B cell (primary cell): ENCODE data around the gene GALNT4. TPM values are rescaled to one million over a fixed set of nuclear protein-coding genes. Genes with fewer than 3 reads are reported as not detected.

Source experiments
- ATAC-seq: fragments of 200-7000 bp; cut with Tn5 transposase; one replicate; pipeline ENCODE4 v1.10.0; 2021; ENCODE audit warnings: low read depth, mild to moderate bottlenecking, moderate number of reproducible peaks, moderate library complexity
- CTCF ChIA-PET: fragments of 350-600 bp; sonication (Branson Sonifier 250); formaldehyde crosslinking; loops from one replicate; lab custom pipeline; 2021; ENCODE audit warnings: antibody characterized with exemption, inconsistent platforms; lab: Charles Lee
- POLR2A ChIA-PET: fragments of 350-600 bp; sonication (Branson Sonifier 250); formaldehyde crosslinking; loops from one replicate; lab custom pipeline; 2021; ENCODE audit warnings: antibody characterized with exemption; lab: Charles Lee
- DNase-seq: peaks from one replicate; pipeline ENCODE4 v3.0.0; 2013
- H2AFZ ChIP-seq: 2 replicates; pipeline ENCODE4 v1.6.1; 2012; ENCODE audit warnings: mild to moderate bottlenecking, low read depth, low read length; ENCODE audit not compliant: insufficient read depth, poor library complexity, severe bottlenecking
- H3K27ac ChIP-seq, 2 donors: 1 replicate in 1 of 2; 2 replicates in 1 of 2; pipeline ENCODE4 v1.5.1; 2012 to 2013; ENCODE audit warnings: low read length in 2 of 2, mild to moderate bottlenecking in 2 of 2, moderate library complexity in 1 of 2
- H3K27me3 ChIP-seq, 4 experiments: fragments of 200-600 bp in 1 of 4; sonication (generic) in 1 of 4; replicated peaks in 1 of 4; 1 replicate in 2 of 4; 2 replicates in 2 of 4; pipeline versions ENCODE4 v1.6.1 to v1.7.0; 2013 to 2016; ENCODE audit warnings: low read length in 3 of 4, mild to moderate bottlenecking in 2 of 4, mixed read lengths in 1 of 4, moderate library complexity in 1 of 4; ENCODE audit not compliant: insufficient read depth in 4 of 4, control insufficient read depth in 3 of 4; ENCODE audit errors: control extremely low read depth in 1 of 4
- H3K36me3 ChIP-seq, 2 experiments: replicated peaks in 1 of 2; 1 replicate in 1 of 2; 2 replicates in 1 of 2; pipeline versions ENCODE4 v1.6.1 to v1.7.1; 2013; ENCODE audit warnings: low read length in 1 of 2; ENCODE audit not compliant: insufficient read depth in 2 of 2, control insufficient read depth in 1 of 2; ENCODE audit errors: control extremely low read depth in 1 of 2, extremely low read depth in 1 of 2
- H3K4me1 ChIP-seq, 2 donors: fragments of 200-600 bp in 1 of 2; sonication (generic) in 1 of 2; 1 replicate in 1 of 2; 2 replicates in 1 of 2; pipeline versions ENCODE4 v1.5.1 to v1.6.1; 2013 to 2017; ENCODE audit warnings: low read length in 2 of 2; ENCODE audit not compliant: control insufficient read depth in 2 of 2, insufficient read depth in 2 of 2
- H3K4me2 ChIP-seq: replicated peaks from 2 replicates; pipeline ENCODE3; 2012; ENCODE audit warnings: mild to moderate bottlenecking, low read depth, low read length; ENCODE audit not compliant: poor library complexity, severe bottlenecking
- H3K4me3 ChIP-seq, 5 experiments: fragments of 200-600 bp in 1 of 5; sonication (generic) in 1 of 5; 1 replicate in 3 of 5; 2 replicates in 2 of 5; pipeline versions ENCODE4 v1.5.1 to v1.7.0; 2011 to 2016; ENCODE audit warnings: low read length in 4 of 5, mild to moderate bottlenecking in 4 of 5, low read depth in 2 of 5, control low read depth in 1 of 5, moderate library complexity in 1 of 5; ENCODE audit not compliant: insufficient read depth in 1 of 5; ENCODE audit errors: control extremely low read depth in 1 of 5, extremely low read depth in 1 of 5
- H3K79me2 ChIP-seq: fragments of 200-600 bp; sonication (generic); one replicate; pipeline ENCODE4 v1.6.0; 2016; ENCODE audit warnings: low read length; ENCODE audit not compliant: control insufficient read depth, insufficient read depth
- H3K9ac ChIP-seq: fragments of 200-600 bp; sonication (generic); 2 replicates; pipeline ENCODE4 v1.6.1; 2017; ENCODE audit warnings: mild to moderate bottlenecking, low read length, moderate library complexity
- H3K9me3 ChIP-seq, 3 donors: one replicate each; pipeline versions ENCODE4 v1.6.1 to v1.7.1; 2013; ENCODE audit warnings: low read length in 2 of 3; ENCODE audit not compliant: control insufficient read depth in 2 of 3, insufficient read depth in 1 of 3; ENCODE audit errors: control extremely low read depth in 1 of 3
- H4K20me1 ChIP-seq: 2 replicates; pipeline ENCODE4 v1.6.0; 2012; ENCODE audit warnings: mild to moderate bottlenecking, low read length; ENCODE audit not compliant: insufficient read depth, control insufficient read depth, poor library complexity, severe bottlenecking
- H3K27ac Mint-ChIP-seq: one replicate; pipeline ENCODE4 v1.8.0; 2021; ENCODE audit warnings: mixed read lengths
- H3K27me3 Mint-ChIP-seq: one replicate; pipeline ENCODE4 v1.8.0; 2021; ENCODE audit warnings: mixed read lengths
- H3K4me1 Mint-ChIP-seq: one replicate; pipeline ENCODE4 v1.8.0; 2021; ENCODE audit warnings: mixed read lengths
- H3K4me3 Mint-ChIP-seq: one replicate; pipeline ENCODE4 v1.8.0; 2021; ENCODE audit warnings: mixed read lengths
- H3K9me3 Mint-ChIP-seq: one replicate; pipeline ENCODE4 v1.8.0; 2022; ENCODE audit warnings: mixed read lengths; ENCODE audit not compliant: insufficient read depth
- CTCF ChIP-seq: fragments of 200-600 bp; IDR thresholded peaks from one replicate; pipeline ENCODE4 v1.8.0; 2022; ENCODE audit warnings: antibody characterized with exemption, mild to moderate bottlenecking
- EZH2 ChIP-seq: IDR thresholded peaks from 2 replicates; pipeline ENCODE4 v1.6.1; 2012; ENCODE audit warnings: borderline replicate concordance, low read depth, mild to moderate bottlenecking, moderate library complexity, low read length; ENCODE audit not compliant: insufficient read depth, poor library complexity, severe bottlenecking
- WGBS: methylation state at CpG from one replicate; pipeline ENCODE4 v1.1.5; 2013; ENCODE audit warnings: missing lambda C conversion rate; ENCODE audit not compliant: insufficient coverage; 5-methylcytosine and 5-hydroxymethylcytosine counted together
- intact Hi-C: fragments of 100-400 bp; cut with micrococcal nuclease; formaldehyde crosslinking; loops from one replicate; pipeline ENCODE4 v1.10.0; 2022
- polyA plus RNA-seq: library from polyadenylated mRNA; depleted of rRNA; stranded (reverse); fragments of >200 nt; gene quantifications from 2 replicates; pipeline ENCODE4 v1.2.3, GENCODE V29; 2012
- total RNA-seq, 2 donors: library from RNA; stranded (reverse); fragments of 120-200 nt in 1 of 2; gene quantifications; 1 replicate in 1 of 2; 2 replicates in 1 of 2; pipeline versions ENCODE4 v1.2.3 to v1.2.4, GENCODE V29; 2013 to 2022

The GALNT4 gene
- total and polyA plus RNA-seq, 2 donors (not counting 1 experiment from before 2014, with no cell fraction given), result 4.9 to 10.3 TPM

- Mint-ChIP-seq H3K9me3 (no peaks in the 10 kb centered on the region), H3K4me3 (no peak overlapping the region), H3K27ac (no peak overlapping the region), H3K4me1 (peaks cover 15% of the 10 kb centered on the region), H3K27me3 (no peaks in the 10 kb centered on the region)
- no peak overlapping the region for H2AFZ ChIP-seq
- CTCF ChIA-PET, result interaction anchor here (0.8 to 1.9 kb wide), 4 partner anchors 12 to 617 kb away, joined by 3 to 6 read pairs (median 4); no protein-coding TSS in a partner anchor
- ATAC-seq (no peak), DNase-seq (no peak)
- no peaks in the 10 kb centered on the region for H3K9me3 ChIP-seq
- no peak overlapping the region for H3K4me2 ChIP-seq
- intact Hi-C loops, result loop anchor here (10.0 kb wide), 1 partner anchor 788 kb away; no protein-coding TSS in a partner anchor
- POLR2A ChIA-PET, result no interaction called here
- no peak for TF ChIP-seq CTCF
- TF ChIP-seq EZH2, result no peak
- H4K20me1 ChIP-seq, result no peaks in the 10 kb centered on the region
- no peak overlapping the region for H3K4me3 ChIP-seq
- no peak overlapping the region for H3K9ac ChIP-seq
- H3K27me3 ChIP-seq, result no peaks in the 10 kb centered on the region
- no peak overlapping the region for H3K27ac ChIP-seq
- peaks cover 0 to 11% of the 10 kb centered on the region in 2 donors for H3K4me1 ChIP-seq
- no peaks in the 10 kb centered on the region for H3K79me2 ChIP-seq
- H3K36me3 ChIP-seq, result no peaks in the 10 kb centered on the region
- WGBS, result 90% methylated on average over 2 of the region's 4 CpGs
Measured at GRCh38 chr12:89547101-89547500, 22.5 kb upstream of the GALNT4 start.

GRCh38 chr12:89546151-89546550 lies 21.6 kb upstream of the GALNT4 start:
- no peak for DNase-seq
- H3K4me2 ChIP-seq, result no peak overlapping the region
- no peak for ATAC-seq
- Mint-ChIP-seq H3K27me3 (no peaks in the 10 kb centered on the region), H3K27ac (no peak overlapping the region), H3K4me1 (peaks cover 15% of the 10 kb centered on the region), H3K9me3 (no peaks in the 10 kb centered on the region), H3K4me3 (no peak overlapping the region)
- H3K79me2 ChIP-seq, result no peaks in the 10 kb centered on the region
- POLR2A ChIA-PET, result no interaction called here
- no peak overlapping the region for H3K9ac ChIP-seq
- H2AFZ ChIP-seq, result no peak overlapping the region
- intact Hi-C loops, result loop anchor here (10.0 kb wide), 1 partner anchor 789 kb away; no protein-coding TSS in a partner anchor
- WGBS, result no CpG with 5 or more reads among the region's 4 CpGs
- H3K9me3 ChIP-seq, result no peaks in the 10 kb centered on the region
- no peak overlapping the region for H3K4me3 ChIP-seq
- H4K20me1 ChIP-seq, result no peaks in the 10 kb centered on the region
- no peak overlapping the region for H3K27ac ChIP-seq
- CTCF ChIA-PET, result interaction anchor here (0.8 to 8.6 kb wide), 2 partner anchors 313 to 557 kb away, joined by 3 to 164 read pairs; no protein-coding TSS in a partner anchor
- no peaks in the 10 kb centered on the region for H3K36me3 ChIP-seq
- H3K4me1 ChIP-seq, result peaks cover 0 to 11% of the 10 kb centered on the region in 2 donors
- no peaks in the 10 kb centered on the region for H3K27me3 ChIP-seq
- TF ChIP-seq EZH2 (no peak), CTCF (no peak)
